ENCODE data around the gene CHPF. TPM values are rescaled to one million over a fixed set of nuclear protein-coding genes. Genes with fewer than 3 reads are reported as not detected.

The CHPF gene
- total RNA-seq, 2 experiments from 2014 or later = 16.6 to 18.4 TPM

- Mint-ChIP-seq H3K4me1 (ENCODE audit: low read depth) (no peaks in the 10 kb centered on the region), H3K27me3 (peaks cover 8% of the 10 kb centered on the region), H3K9me3 (no peaks in the 10 kb centered on the region), H3K4me3 (no peak overlapping the region), H3K27ac (no peak overlapping the region), H3K36me3 (ENCODE audit: low read depth) (no peaks in the 10 kb centered on the region)
- intact Hi-C loops (cut with micrococcal nuclease) = no loop called here
- DNase-seq (no peak), ATAC-seq (no peak)
- POLR2A ChIA-PET = no interaction called here
- CTCF ChIA-PET = interaction anchor here (0.8 to 1.6 kb wide), 4 partner anchors 13 to 80 kb away, joined by 3 to 6 read pairs (median 4); no protein-coding TSS in a partner anchor
- TF ChIP-seq CTCF (IDR thresholded peaks at IDR 0.05) = no peak
Observed at GRCh38 chr2:219562049-219563020, 18.7 kb upstream of the CHPF start.

- ATAC-seq (no peak), DNase-seq (no peak)
- no peak for TF ChIP-seq CTCF (IDR thresholded peaks at IDR 0.05)
- Mint-ChIP-seq H3K9me3 (no peaks in the 10 kb centered on the region), H3K27ac (no peak overlapping the region), H3K4me3 (no peak overlapping the region), H3K36me3 (ENCODE audit: low read depth) (no peaks in the 10 kb centered on the region), H3K4me1 (ENCODE audit: low read depth) (no peaks in the 10 kb centered on the region), H3K27me3 (peaks cover 8% of the 10 kb centered on the region)
- intact Hi-C loops (cut with micrococcal nuclease) = no loop called here
- ChIA-PET POLR2A (no interaction called here), CTCF (interaction anchor here (0.7 to 2.7 kb wide), 24 partner anchors 8 to 173 kb away, joined by 3 to 26 read pairs (median 6); partner anchors contain the start of genes CHPF, DNPEP, INHA and OBSL1)
Observed at GRCh38 chr2:219561179-219562048, 17.8 kb upstream of the CHPF start.

GRCh38 chr2:219560893-219561178, 17.2 kb upstream of the CHPF start:
- ChIA-PET POLR2A (interaction anchor here (1.1 kb wide), 1 partner anchor 10 kb away, joined by 3 read pairs; the partner anchor contains the start of gene OBSL1), CTCF (interaction anchor here (0.6 to 2.7 kb wide), 37 partner anchors 9 to 172 kb away, joined by 3 to 26 read pairs (median 6); partner anchors contain the start of genes CHPF, DNPEP, GMPPA and INHA)
- TF ChIP-seq CTCF (IDR thresholded peaks at IDR 0.05) = no peak
- H3K27me3 Mint-ChIP-seq = peaks cover 6% of the 10 kb centered on the region
- intact Hi-C loops (cut with micrococcal nuclease) = no loop called here
- DNase-seq = no peak
- H3K4me3 Mint-ChIP-seq = no peak overlapping the region
- no peaks in the 10 kb centered on the region for H3K36me3 Mint-ChIP-seq (ENCODE audit: low read depth)
- no peak overlapping the region for H3K27ac Mint-ChIP-seq
- no peaks in the 10 kb centered on the region for H3K4me1 Mint-ChIP-seq (ENCODE audit: low read depth)
- H3K9me3 Mint-ChIP-seq = no peaks in the 10 kb centered on the region
- no peak for ATAC-seq

GRCh38 chr2:219560037-219560892, 16.7 kb upstream of the CHPF start:
- ATAC-seq = peak; percentile 79
- POLR2A ChIA-PET = interaction anchor here (1.1 kb wide), 1 partner anchor 11 kb away, joined by 3 read pairs; the partner anchor contains the start of gene OBSL1

More at GRCh38 chr2:219560037-219560892, 16.7 kb upstream of the CHPF start:
- peak; percentile 81 for TF ChIP-seq CTCF (IDR thresholded peaks at IDR 0.05)
- Mint-ChIP-seq H3K4me1 (ENCODE audit: low read depth) (no peaks in the 10 kb centered on the region), H3K27ac (no peak overlapping the region), H3K4me3 (no peak overlapping the region), H3K36me3 (ENCODE audit: low read depth) (no peaks in the 10 kb centered on the region), H3K27me3 (peaks cover 6% of the 10 kb centered on the region), H3K9me3 (no peaks in the 10 kb centered on the region)
- intact Hi-C loops (cut with micrococcal nuclease) = no loop called here
- CTCF ChIA-PET = interaction anchor here (0.6 to 2.7 kb wide), 50 partner anchors 9 to 172 kb away, joined by 3 to 26 read pairs (median 5); partner anchors contain the start of genes CHPF, DNPEP, GMPPA and INHA
- DNase-seq = no peak
